ENCODE results near the gene MAP3K2. TPM values are rescaled to one million over a fixed set of nuclear protein-coding genes. Genes with fewer than 3 reads are reported as not detected.

MAP3K2 gene
- total and polyA plus RNA-seq, 2 of the 8 experiments (the other 6 are each of a cell fraction or from before 2014, with no cell fraction given) = 2.0 to 23.2 TPM

DNA sequence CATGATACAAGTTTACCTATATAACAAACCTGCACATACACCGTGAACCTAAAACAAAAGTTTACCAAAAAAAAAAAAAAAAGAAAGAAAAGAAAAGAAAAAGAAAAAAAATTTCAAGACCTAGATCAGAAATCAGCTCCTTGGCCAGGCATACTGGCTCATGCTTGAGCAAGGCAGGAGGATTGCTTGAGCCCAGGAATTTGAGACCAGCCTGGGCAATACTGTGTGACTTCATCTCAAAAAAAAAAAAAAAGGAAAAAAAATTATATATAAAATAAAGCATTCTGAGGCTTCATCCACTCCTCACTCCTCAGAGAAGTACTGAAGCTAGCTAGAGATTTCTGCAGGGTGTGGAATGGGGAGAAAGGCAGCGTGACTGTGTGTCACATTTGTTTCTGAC lies 18.7 kb upstream of the MAP3K2 start:
- POLR2A ChIA-PET (ENCODE audit: partially characterized antibody) = no interaction called here
- DNase-seq (ENCODE audit: low read depth in 1 of 2, low spot score in 2 of 2) (no peak), FAIRE-seq (no peak)
- no peak overlapping the region for H2BK20ac ChIP-seq (ENCODE audit: low read length)
- H3K27me3 ChIP-seq (replicated peaks in 1 of 4; ENCODE audit: control insufficient read depth in 3 of 4, extremely low read depth in 1 of 4, insufficient read depth in 3 of 4, low read length in 3 of 4) = no peaks in the 10 kb centered on the region
- H3K79me1 ChIP-seq (ENCODE audit: low read depth, low read length) = no peaks in the 10 kb centered on the region
- H4K91ac ChIP-seq (replicated peaks; ENCODE audit: insufficient read length, low read length) = no peak overlapping the region
- H2BK12ac ChIP-seq (ENCODE audit: low read depth, low read length) = no peak overlapping the region
- no peak overlapping the region for H4K5ac ChIP-seq (ENCODE audit: insufficient read length, low read depth, low read length)
- H3K27ac ChIP-seq (ENCODE audit: low read depth, low read length) = no peak overlapping the region
- no peak overlapping the region for H3K4me2 ChIP-seq (ENCODE audit: insufficient read depth in 1 of 2, low read depth in 2 of 2, low read length in 2 of 2)
- CTCF ChIA-PET (ENCODE audit: partially characterized antibody) = interaction anchor here (0.7 to 0.8 kb wide), 2 partner anchors 8 to 30 kb away, joined by 3 to 4 read pairs; no protein-coding TSS in a partner anchor
- H3K23me2 ChIP-seq (ENCODE audit: low read depth, low read length) = peaks cover 2% of the 10 kb centered on the region
- peaks cover 0 to 4% (median 2%) of the 10 kb centered on the region in 4 experiments; a peak in 3 of 7 replicates for H3K4me1 ChIP-seq (replicated peaks in 1 of 4; ENCODE audit: control insufficient read depth in 3 of 4, insufficient read depth in 4 of 4, low read length in 3 of 4)
- H2BK5ac ChIP-seq (ENCODE audit: low read depth, low read length) = no peak overlapping the region
- H3K4me3 ChIP-seq (ENCODE audit: extremely low read depth in 1 of 4, insufficient read depth in 2 of 4, low read depth in 3 of 4, low read length in 4 of 4) = no peak overlapping the region
- no peak overlapping the region for H2BK15ac ChIP-seq (ENCODE audit: low read length)
- no peaks in the 10 kb centered on the region for H4K20me1 ChIP-seq (replicated peaks in 1 of 2; ENCODE audit: control insufficient read depth in 1 of 2, insufficient read depth in 2 of 2, low read length in 2 of 2)
- H3K18ac ChIP-seq (ENCODE audit: extremely low read depth, low read length) = no peak overlapping the region
- WGBS, 2 experiments (ENCODE audit: extremely low coverage in 1 of 2, insufficient coverage in 1 of 2, insufficient read length in 1 of 2, insufficient replicate concordance in 2 of 2, low coverage in 1 of 2, low lambda C conversion rate in 2 of 2, missing lambda C conversion rate in 1 of 2) = 80% methylated on average over 2 of the region's 2 CpGs; no CpG with 5 or more reads in 1 of the 2 experiments
- no peak overlapping the region for H3K56ac ChIP-seq (replicated peaks; ENCODE audit: insufficient read length, low read depth, low read length)
- H2BK120ac ChIP-seq (replicated peaks; ENCODE audit: low read depth, low read length) = no peak overlapping the region
- H3K9me3 ChIP-seq (ENCODE audit: insufficient read depth in 2 of 2, low read depth in 1 of 2, low read length in 1 of 2) = no peaks in the 10 kb centered on the region
- TF ChIP-seq RAD21 (IDR thresholded peaks at IDR 0.05 in 1 of 2, conservative IDR thresholded peaks at IDR 0.05 in 1 of 2; ENCODE audit: low read depth in 2 of 2, low read length in 2 of 2) = no peak
- no peak for TF ChIP-seq BACH1 (IDR thresholded peaks at IDR 0.05; ENCODE audit: low read length)
- TF ChIP-seq CTBP2 (IDR thresholded peaks at IDR 0.05; ENCODE audit: borderline replicate concordance, insufficient read depth, insufficient read length, low read length) = no peak
- TF ChIP-seq RNF2 (IDR thresholded peaks at IDR 0.05; ENCODE audit: borderline replicate concordance, low read depth, low read length, missing control alignments, poor library complexity, severe bottlenecking) = no peak
- no peak for TF ChIP-seq SIX5 (IDR thresholded peaks at IDR 0.05; ENCODE audit: low read depth, low read length)
- no peak overlapping the region for H4K8ac ChIP-seq (ENCODE audit: extremely low read depth, insufficient read depth, low read length)
- H3K9ac ChIP-seq (replicated peaks in 1 of 4; ENCODE audit: extremely low read depth in 1 of 4, low read depth in 3 of 4, low read length in 3 of 4) = no peak overlapping the region
- no peak overlapping the region for H3K23ac ChIP-seq (ENCODE audit: insufficient read length)
- no peaks in the 10 kb centered on the region for H3K79me2 ChIP-seq (ENCODE audit: control insufficient read depth in 1 of 2, insufficient read depth in 2 of 2, low read length in 2 of 2)
- H3K14ac ChIP-seq (ENCODE audit: insufficient read length) = no peak overlapping the region
- H3K4ac ChIP-seq (replicated peaks; ENCODE audit: insufficient read length, low read depth, low read length) = no peak overlapping the region
- H2AFZ ChIP-seq (ENCODE audit: low read length) = no peak overlapping the region
- no peak overlapping the region for H2AK5ac ChIP-seq (ENCODE audit: low read depth, low read length)
- H3K36me3 ChIP-seq (ENCODE audit: control insufficient read depth in 2 of 4, insufficient read depth in 4 of 4, low read length in 3 of 4) = no peaks in the 10 kb centered on the region
